AG04450 (cell line): ENCODE data around the gene PDE11A. TPM values are rescaled to one million over a fixed set of nuclear protein-coding genes. Genes with fewer than 3 reads are reported as not detected.

Experiments
- CTCF ChIA-PET: fragments of 300-600, 350-600 bp; formaldehyde crosslinking; extraction: SDS; loops from one replicate; lab custom pipeline; 2022; ENCODE audit warnings: antibody characterized with exemption, inconsistent platforms; lab: Charles Lee
- POLR2A ChIA-PET: fragments of 350-600 bp; formaldehyde crosslinking; extraction: SDS; loops from one replicate; lab custom pipeline; 2021; ENCODE audit warnings: antibody characterized with exemption, inconsistent platforms; lab: Yijun Ruan, JAX
- DNase-seq: peaks from one replicate; pipeline ENCODE4 v3.0.0-alpha.2; 2011; ENCODE audit warnings: low read depth, low spot score
- H3K27ac ChIP-seq: one replicate; pipeline ENCODE4 v1.5.1; 2012; ENCODE audit warnings: low read depth, low read length, control low read depth
- H3K27me3 ChIP-seq: one replicate; pipeline ENCODE4 v1.6.0; 2012; ENCODE audit warnings: low read length; ENCODE audit not compliant: control insufficient read depth, insufficient read depth
- H3K4me3 ChIP-seq: 2 replicates; pipeline ENCODE4 v1.5.1; 2011; ENCODE audit warnings: mild to moderate bottlenecking, low read depth, low read length, control low read depth
- H3K9me3 ChIP-seq: 2 replicates; pipeline ENCODE4 v1.5.1; 2012; ENCODE audit warnings: low read length; ENCODE audit not compliant: control insufficient read depth, insufficient read depth
- CTCF ChIP-seq: IDR thresholded peaks from 2 replicates; pipeline ENCODE4 v1.5.1; 2011; ENCODE audit warnings: low read depth, low read length, control low read depth, inconsistent platforms
- polyA plus RNA-seq: library from polyadenylated mRNA; depleted of rRNA; stranded (reverse); fragments of >200 nt; gene quantifications from 2 replicates; pipeline ENCODE4 v1.2.3, GENCODE V29; 2011

The PDE11A gene
- polyA plus RNA-seq, 1 experiment = 0.24 TPM

DNA sequence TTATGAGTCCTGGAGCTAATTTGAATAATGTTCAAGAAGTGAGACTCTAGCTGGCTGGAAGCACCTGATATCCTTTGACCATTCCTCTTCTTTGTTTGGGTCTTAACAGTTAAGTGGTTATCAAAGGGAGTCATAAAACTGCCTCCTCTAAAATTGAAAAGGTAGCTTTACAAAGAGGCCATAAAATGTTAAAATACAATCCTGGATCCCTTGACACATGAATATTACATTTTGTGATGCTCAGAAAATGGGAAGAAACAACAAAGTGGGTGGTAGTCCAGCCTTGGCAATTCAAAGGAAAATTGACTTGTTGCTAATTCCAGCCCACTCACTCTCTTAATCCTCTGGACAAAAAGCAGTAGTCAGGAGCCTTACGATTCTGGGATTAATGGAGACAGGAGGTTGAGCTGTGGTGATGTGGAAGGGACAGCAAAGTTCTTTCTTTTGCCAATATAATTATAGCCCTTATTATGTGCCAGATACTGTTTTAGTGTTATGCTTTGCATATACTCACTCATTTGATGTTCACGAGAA lies 339.2 kb downstream of the PDE11A start:
- Histone ChIP-seq H3K27me3 (peaks cover 4% of the 10 kb centered on the region), H3K4me3 (no peak overlapping the region), H3K9me3 (no peaks in the 10 kb centered on the region), H3K27ac (no peak overlapping the region)
- POLR2A ChIA-PET = no interaction called here
- CTCF ChIA-PET = interaction anchor here (0.6 to 1.2 kb wide), 3 partner anchors 10 to 1593 kb away, joined by 3 to 4 read pairs (median 3); no protein-coding TSS in a partner anchor
- DNase-seq = no peak
- TF ChIP-seq CTCF = no peak

- peaks cover 6% of the 10 kb centered on the region for H3K27me3 ChIP-seq
- POLR2A ChIA-PET = no interaction called here
- DNase-seq = no peak
- no peaks in the 10 kb centered on the region for H3K9me3 ChIP-seq
- no peak for TF ChIP-seq CTCF
- H3K4me3 ChIP-seq = no peak overlapping the region
- CTCF ChIA-PET = interaction anchor here (1.0 to 1.9 kb wide), 3 partner anchors 239 to 1590 kb away, joined by 4 to 8 read pairs (median 6); no protein-coding TSS in a partner anchor
- H3K27ac ChIP-seq = no peak overlapping the region
Observed at GRCh38 chr2:177731384-177731783, 341.2 kb downstream of the PDE11A start.

GRCh38 chr2:177730792-177731191 lies 341.8 kb downstream of the PDE11A start:
- Histone ChIP-seq H3K27me3 (peaks cover 10% of the 10 kb centered on the region), H3K9me3 (no peaks in the 10 kb centered on the region), H3K4me3 (no peak overlapping the region), H3K27ac (no peak overlapping the region)
- ChIA-PET POLR2A (no interaction called here), CTCF (interaction anchor here (1.0 to 1.9 kb wide), 5 partner anchors 32 to 1590 kb away, joined by 3 to 8 read pairs (median 4); no protein-coding TSS in a partner anchor)
- TF ChIP-seq CTCF = no peak
- no peak for DNase-seq

- H3K27me3 ChIP-seq = peaks cover 10% of the 10 kb centered on the region
- POLR2A ChIA-PET = no interaction called here
- no peak for DNase-seq
- no peaks in the 10 kb centered on the region for H3K9me3 ChIP-seq
- no peak for TF ChIP-seq CTCF
- no peak overlapping the region for H3K4me3 ChIP-seq
- no peak overlapping the region for H3K27ac ChIP-seq
- CTCF ChIA-PET = interaction anchor here (1.0 to 1.9 kb wide), 5 partner anchors 33 to 1589 kb away, joined by 3 to 8 read pairs (median 4); no protein-coding TSS in a partner anchor
Observed at GRCh38 chr2:177730363-177730762, 342.2 kb downstream of the PDE11A start.

DNA sequence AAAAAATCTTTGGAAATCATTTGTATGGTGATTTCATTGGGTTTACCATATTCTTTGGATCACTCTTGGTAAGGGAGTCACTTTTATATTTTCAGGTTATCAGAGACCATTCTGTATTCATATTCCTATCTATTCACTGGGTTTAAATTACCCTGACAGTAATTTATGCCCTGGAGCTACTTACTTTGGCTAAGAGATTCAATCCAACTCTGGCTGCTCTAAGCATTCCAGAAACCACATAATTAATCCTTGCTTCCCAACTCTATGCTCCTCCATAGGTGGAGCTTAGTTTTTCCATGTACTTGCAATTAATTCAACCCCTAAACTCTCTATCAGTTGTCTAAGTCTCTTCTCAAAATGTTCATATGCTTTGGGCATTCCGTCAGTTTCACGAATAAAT lies 343.7 kb downstream of the PDE11A start:
- CTCF ChIA-PET = interaction anchor here (0.5 to 0.9 kb wide), 2 partner anchors 394 to 574 kb away, joined by 3 to 8 read pairs; no protein-coding TSS in a partner anchor
- TF ChIP-seq CTCF = no peak
- Histone ChIP-seq H3K4me3 (no peak overlapping the region), H3K27ac (no peak overlapping the region), H3K27me3 (peaks cover 10% of the 10 kb centered on the region), H3K9me3 (no peaks in the 10 kb centered on the region)
- POLR2A ChIA-PET = no interaction called here
- DNase-seq = no peak
